Ecto neural progenitor cell (in vitro differentiated cells): ENCODE results near the gene AKR1C4.

Experiments used
- DNase-seq: peaks from one replicate; pipeline ENCODE4 v3.0.0-alpha.2; 2018; ENCODE audit warnings: low spot score

AKR1C4 gene

GRCh38 chr10:5266804-5267203, 70.2 kb downstream of the AKR1C4 start:
- DNase-seq, result no peak

GRCh38 chr10:5268234-5268633, 71.6 kb downstream of the AKR1C4 start:
- no peak for DNase-seq
